ENCODE data around the gene UBE2G2. TPM values are rescaled to one million over a fixed set of nuclear protein-coding genes. Genes with fewer than 3 reads are reported as not detected.

The UBE2G2 gene
- total RNA-seq, 1 experiment from 2014 or later, result 68.3 TPM

- no peak for DNase-seq (ENCODE audit: low spot score)
Measured at GRCh38 chr21:44790368-44790767, 11.3 kb downstream of the UBE2G2 start.

DNA sequence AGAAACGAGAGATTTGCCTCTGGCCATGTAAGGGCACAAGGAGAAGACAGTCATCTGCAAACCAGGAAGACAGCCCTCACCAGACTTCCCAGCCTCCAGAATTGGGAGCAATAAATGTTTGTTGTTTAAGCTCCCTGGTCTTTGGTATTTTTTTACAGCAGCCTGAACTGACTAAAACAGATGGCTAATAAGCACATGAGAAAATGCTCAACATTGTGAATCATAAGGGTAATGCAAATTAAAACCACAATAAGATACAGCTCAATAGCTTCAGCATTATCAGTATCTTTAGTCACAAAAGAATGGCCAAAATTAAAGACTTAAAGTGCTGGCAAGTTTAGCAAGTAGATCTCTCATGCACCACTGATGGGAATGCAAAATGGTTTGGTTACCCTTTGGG lies 11.7 kb downstream of the UBE2G2 start:
- no peak for DNase-seq (ENCODE audit: low spot score)

DNA sequence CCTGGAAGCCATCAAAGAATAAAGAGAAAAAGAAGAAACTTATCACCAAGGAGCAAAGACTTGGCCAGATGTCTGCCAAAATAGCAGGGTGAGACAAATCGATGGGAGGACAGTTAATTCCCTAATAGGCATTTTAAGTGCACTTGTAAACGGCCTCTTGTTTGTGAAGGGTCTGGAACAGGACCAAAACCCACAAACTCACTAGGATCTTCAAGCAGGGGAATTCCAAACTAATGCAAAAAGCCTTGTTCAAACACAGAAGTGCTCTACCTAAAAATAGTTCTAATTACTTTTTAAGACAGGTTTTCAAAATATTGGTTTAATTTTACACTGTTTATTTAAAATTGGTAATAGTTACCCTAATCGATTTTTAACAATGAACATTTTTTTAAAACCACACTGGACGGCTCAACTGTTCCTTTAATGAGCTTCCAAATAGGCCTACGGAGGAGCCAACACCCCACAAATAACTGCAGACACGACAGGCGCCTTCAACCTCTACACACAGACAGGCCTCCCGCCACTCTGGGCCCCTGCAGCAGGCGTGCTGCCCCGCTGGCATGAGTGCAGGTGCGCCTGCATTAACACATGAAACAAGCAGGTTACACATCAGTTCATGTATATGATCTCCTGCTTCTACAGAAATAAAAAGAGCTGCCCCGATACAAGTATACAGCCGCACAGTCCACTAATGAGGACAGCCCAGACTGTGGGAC lies 15.8 kb downstream of the UBE2G2 start:
- peak; percentile 24 for DNase-seq (ENCODE audit: low spot score)

DNA sequence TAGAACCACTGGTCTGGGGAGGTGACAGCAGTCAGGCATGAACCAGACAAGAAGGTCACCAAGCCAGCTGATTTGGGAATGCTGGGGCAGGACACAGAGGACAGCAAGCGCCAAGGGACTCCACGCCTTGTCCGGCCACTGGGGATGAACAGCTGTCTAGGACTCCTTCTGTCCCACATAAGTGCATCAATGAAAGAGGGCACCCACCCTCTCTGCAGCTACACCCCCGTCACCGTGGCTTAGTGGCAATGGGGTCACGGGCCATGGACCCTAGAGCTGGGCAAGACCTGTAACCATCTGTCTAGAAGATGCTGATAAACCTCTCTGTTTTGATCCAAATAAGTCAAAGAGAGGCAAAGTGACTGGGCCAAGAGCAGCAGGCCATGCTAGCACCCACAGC lies 16.8 kb downstream of the UBE2G2 start:
- DNase-seq (ENCODE audit: low spot score), result no peak

GRCh38 chr21:44783020-44783696 lies 18.5 kb downstream of the UBE2G2 start:
- no peak for DNase-seq (ENCODE audit: low spot score)

GRCh38 chr21:44780767-44781459 lies 20.7 kb downstream of the UBE2G2 start:
- DNase-seq (ENCODE audit: low spot score), result no peak

DNA sequence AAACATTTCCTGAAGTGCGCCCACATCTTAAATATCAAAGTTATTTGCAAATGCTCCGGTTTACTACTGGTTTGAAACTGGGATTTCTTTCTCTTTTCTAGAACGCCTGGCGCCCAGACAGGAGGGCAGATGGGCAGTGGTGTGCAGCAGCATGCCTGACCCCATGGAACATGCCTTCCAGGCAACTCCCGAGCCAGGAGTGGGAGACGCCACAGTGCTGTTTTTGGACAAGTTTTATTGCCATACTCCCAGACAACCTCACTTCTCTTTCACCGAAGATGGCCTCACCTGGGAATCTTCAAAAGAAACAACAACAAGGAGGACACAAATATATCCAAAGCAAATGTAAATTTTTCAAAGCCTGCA lies 21.5 kb downstream of the UBE2G2 start:
- no peak for DNase-seq (ENCODE audit: low spot score)

DNA sequence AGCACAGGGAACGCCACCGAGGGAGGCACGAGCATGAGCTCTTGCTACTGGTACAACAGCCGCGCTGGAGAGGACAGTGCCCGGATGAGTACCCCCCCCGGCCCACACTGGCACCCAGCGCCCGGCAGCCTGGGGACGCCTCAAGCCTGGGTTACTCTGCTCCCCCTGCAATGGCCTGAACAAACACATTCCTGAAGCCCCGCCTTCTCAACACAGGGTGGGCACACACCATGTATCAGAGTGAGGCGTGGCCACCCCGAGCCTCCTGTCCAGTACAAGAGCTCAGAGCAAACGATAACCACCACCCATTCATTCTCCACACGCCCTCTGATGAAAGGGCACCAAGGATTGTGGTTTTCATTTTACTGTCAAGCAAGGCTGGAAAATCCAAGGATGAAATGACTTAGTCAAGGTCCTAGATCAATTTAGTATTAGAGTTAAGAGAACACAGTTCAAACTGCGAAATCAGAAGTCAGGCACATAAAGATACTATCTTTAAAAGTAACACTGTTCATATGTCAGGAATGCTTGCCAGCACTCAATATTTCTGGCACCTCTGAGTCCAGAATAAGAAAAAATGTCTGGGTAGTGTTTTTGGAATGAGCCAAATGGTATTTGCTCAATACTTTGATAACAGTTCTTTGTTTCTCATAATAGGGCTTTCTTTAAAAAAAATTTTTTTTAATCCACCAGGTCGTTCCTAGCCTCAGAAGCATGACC lies 22.0 kb downstream of the UBE2G2 start:
- DNase-seq (ENCODE audit: low spot score), result no peak

- DNase-seq (ENCODE audit: low spot score), result no peak
Measured at GRCh38 chr21:44778983-44779382, 22.6 kb downstream of the UBE2G2 start.

- no peak for DNase-seq (ENCODE audit: low spot score)
Measured at GRCh38 chr21:44778499-44778911, 23.1 kb downstream of the UBE2G2 start.

- DNase-seq (ENCODE audit: low spot score), result no peak
Measured at GRCh38 chr21:44778094-44778493, 23.5 kb downstream of the UBE2G2 start.

- no peak for DNase-seq (ENCODE audit: low spot score)
Measured at GRCh38 chr21:44774972-44775371, 26.6 kb downstream of the UBE2G2 start.

GRCh38 chr21:44773291-44773932 lies 28.2 kb downstream of the UBE2G2 start:
- DNase-seq (ENCODE audit: low spot score), result no peak

DNA sequence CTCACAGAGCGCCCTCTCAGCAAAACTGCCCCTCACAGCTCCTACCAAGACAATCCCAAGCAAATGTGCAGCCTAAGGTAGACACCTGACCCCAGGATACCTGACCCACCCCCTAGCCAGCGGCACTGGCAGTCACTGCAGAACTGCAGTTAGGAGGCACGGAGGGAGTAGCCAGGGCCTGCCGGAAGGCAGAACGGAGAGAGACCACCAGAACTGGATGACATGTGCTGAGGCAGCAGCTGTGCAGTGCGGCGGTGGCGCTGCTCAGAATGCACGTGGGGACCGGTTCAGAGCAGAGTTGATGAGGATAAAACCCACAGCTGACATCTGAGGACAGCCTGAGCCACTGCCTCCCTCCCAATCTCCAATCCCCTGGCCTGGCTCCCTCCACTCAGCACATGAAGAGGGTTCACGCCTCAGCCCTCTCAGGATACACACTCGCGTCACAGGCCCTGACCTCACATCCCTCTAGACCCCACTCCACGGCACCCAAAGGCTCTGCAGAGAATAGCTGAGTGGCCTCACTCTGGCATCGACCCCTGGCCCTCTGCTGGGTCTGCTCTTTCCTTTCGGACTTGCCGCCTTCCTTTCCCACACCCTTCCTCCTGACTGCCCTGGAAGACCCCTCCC lies 29.6 kb downstream of the UBE2G2 start:
- no peak for DNase-seq (ENCODE audit: low spot score)

DNA sequence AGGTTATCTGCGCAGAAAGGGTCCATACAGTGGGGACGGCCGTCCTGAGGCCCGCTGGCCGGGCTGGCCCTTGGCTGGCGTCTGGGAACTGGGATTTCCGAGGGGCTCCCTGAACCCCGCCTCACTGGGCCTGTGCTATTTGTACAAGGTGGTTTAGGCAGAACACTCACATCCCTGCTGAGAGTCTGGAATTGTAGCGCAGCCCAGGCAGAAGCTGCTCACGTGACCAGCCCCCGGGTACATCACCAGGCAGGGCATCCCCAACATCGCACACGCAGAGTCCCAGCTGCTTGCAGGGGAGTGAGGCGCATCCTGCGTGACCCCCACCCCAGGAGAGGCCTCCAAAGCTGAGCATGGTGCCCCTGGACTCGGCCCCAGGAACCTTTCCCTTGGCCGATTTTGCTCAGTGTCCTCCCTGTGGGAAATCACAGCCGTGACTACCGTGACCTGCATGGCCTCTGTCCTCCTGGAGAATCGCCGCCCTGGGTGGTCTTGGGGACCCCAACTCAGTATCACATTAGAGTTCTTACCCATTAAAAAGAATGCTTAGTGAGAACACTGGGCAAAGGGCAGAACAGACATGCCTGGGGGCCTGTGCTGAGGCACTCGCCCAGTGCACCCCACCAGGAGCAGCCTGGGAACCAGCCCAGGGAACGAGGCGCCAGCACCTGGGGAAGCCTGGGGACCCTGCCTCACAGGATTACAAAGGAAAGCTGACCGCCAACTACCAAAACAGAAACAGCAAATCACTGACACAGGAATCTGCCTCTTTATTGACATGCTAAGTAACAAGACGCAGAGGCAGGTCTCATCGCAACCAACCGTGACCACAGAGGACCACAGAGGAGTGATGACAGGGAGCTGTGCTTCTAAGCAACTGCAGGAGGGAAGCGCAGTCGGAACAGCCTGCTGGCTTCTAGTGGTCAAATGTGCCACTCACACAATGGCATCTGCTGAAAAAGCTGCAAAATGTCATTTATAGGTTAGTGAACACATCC lies 33.5 kb downstream of the UBE2G2 start:
- no peak for DNase-seq (ENCODE audit: low spot score)

- no peak for DNase-seq (ENCODE audit: low spot score)
Measured at GRCh38 chr21:44766818-44767354, 34.7 kb downstream of the UBE2G2 start.

DNA sequence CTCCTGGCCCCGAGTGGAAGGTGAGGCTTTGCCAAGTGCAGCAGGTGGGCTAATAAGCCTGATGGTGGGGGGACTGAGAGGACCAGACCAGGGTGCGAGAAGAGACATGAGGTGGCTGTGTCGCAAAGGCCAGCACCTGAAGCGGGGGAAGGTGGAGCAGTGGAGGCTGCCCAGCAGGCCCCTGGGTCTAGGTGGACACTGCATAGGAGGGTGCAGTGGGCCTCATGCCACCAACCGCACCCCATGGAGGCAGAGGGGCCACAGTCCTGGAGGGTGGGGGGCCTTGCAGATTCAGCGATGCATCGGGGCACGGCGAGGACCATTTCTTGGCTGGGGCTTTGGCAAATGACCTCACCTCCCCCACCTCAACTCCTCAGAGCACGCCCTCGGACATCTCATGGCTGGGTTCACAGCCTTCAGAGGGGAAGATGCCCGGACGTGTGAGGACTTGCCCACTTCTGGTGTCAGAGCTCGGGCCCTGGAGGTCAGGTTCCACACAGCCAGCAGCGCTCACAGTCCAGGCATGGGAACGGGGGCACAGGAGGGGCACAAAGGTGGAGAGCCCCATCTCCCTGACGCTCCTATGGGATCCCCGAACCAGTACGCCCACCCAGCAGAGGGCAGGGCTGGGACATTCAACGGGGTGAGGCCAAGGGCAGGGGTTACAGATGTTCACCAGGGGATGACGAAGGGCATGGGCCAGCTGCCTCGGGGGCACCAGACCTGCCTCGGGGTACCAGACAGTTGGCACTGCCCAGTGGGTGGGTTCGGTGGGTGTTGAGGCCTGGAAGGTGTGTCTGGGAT lies 35.4 kb downstream of the UBE2G2 start:
- no peak for DNase-seq (ENCODE audit: low spot score)

GRCh38 chr21:44765231-44766013 lies 36.2 kb downstream of the UBE2G2 start:
- DNase-seq (ENCODE audit: low spot score), result peak; percentile 48

Measured in A172 (cell line).